Common myeloid progenitor, CD34-positive (primary cell): ENCODE data around the gene DUS3L.

Experiments used
- CTCF ChIA-PET: fragments of 350-600 bp; sonication (Branson Sonifier 250); formaldehyde crosslinking; loops from one replicate; lab custom pipeline; 2021; ENCODE audit warnings: antibody characterized with exemption; lab: Charles Lee
- POLR2A ChIA-PET: fragments of 350-600 bp; sonication (Branson Sonifier 250); formaldehyde crosslinking; loops from one replicate; lab custom pipeline; 2021; ENCODE audit warnings: antibody characterized with exemption; lab: Charles Lee
- DNase-seq, 3 donors: peaks; one replicate each; pipeline versions ENCODE4 v3.0.0 to v3.0.0-alpha.2; 2013
- H3K27ac ChIP-seq, 2 experiments: 1 replicate in 1 of 2; 2 replicates in 1 of 2; pipeline ENCODE4 v1.7.0; 2013; ENCODE audit warnings: inconsistent platforms in 2 of 2, low read length in 2 of 2, mild to moderate bottlenecking in 2 of 2, low read depth in 1 of 2, moderate library complexity in 1 of 2; ENCODE audit not compliant: severe bottlenecking in 2 of 2, insufficient read depth in 1 of 2, poor library complexity in 1 of 2
- H3K27me3 ChIP-seq, 5 experiments: replicated peaks in 2 of 5; 1 replicate in 3 of 5; 2 replicates in 2 of 5; pipeline versions ENCODE4 v1.6.1 to v1.7.0; 2013; ENCODE audit warnings: low read length in 4 of 5, mild to moderate bottlenecking in 2 of 5, moderate library complexity in 2 of 5, inconsistent platforms in 1 of 5; ENCODE audit not compliant: insufficient read depth in 5 of 5, control insufficient read depth in 4 of 5
- H3K36me3 ChIP-seq, 4 experiments: 1 replicate in 2 of 4; 2 replicates in 2 of 4; pipeline versions ENCODE4 v1.6.1 to v1.7.0; 2013; ENCODE audit warnings: low read length in 3 of 4, control low read depth in 1 of 4, mild to moderate bottlenecking in 1 of 4; ENCODE audit not compliant: control insufficient read depth in 4 of 4, insufficient read depth in 4 of 4
- H3K4me1 ChIP-seq, 4 experiments: 1 replicate in 3 of 4; 2 replicates in 1 of 4; pipeline versions ENCODE4 v1.6.1 to v1.7.1; 2013; ENCODE audit warnings: low read length in 3 of 4, mild to moderate bottlenecking in 3 of 4, control low read depth in 1 of 4, inconsistent platforms in 1 of 4, moderate library complexity in 1 of 4; ENCODE audit not compliant: control insufficient read depth in 4 of 4, insufficient read depth in 4 of 4; ENCODE audit errors: control extremely low read depth in 1 of 4
- H3K4me3 ChIP-seq, 7 experiments: 1 replicate in 4 of 7; 2 replicates in 3 of 7; pipeline versions ENCODE4 v1.5.1 to v1.7.0; 2013; ENCODE audit warnings: mild to moderate bottlenecking in 7 of 7, low read length in 6 of 7, moderate library complexity in 6 of 7, inconsistent platforms in 2 of 7, low read depth in 2 of 7, control low read depth in 1 of 7; ENCODE audit not compliant: insufficient read depth in 4 of 7, control insufficient read depth in 1 of 7; ENCODE audit errors: extremely low read depth in 1 of 7
- H3K9me3 ChIP-seq, 5 experiments: 1 replicate in 4 of 5; 2 replicates in 1 of 5; pipeline versions ENCODE4 v1.6.1 to v1.7.1; 2013; ENCODE audit warnings: low read length in 4 of 5, mild to moderate bottlenecking in 2 of 5, inconsistent platforms in 1 of 5, low read depth in 1 of 5, moderate library complexity in 1 of 5; ENCODE audit not compliant: control insufficient read depth in 4 of 5, insufficient read depth in 2 of 5; ENCODE audit errors: control extremely low read depth in 1 of 5
- WGBS: methylation state at CpG from one replicate; pipeline ENCODE4 v1.1.5; 2013; ENCODE audit not compliant: insufficient coverage; 5-methylcytosine and 5-hydroxymethylcytosine counted together

The DUS3L gene

DNA sequence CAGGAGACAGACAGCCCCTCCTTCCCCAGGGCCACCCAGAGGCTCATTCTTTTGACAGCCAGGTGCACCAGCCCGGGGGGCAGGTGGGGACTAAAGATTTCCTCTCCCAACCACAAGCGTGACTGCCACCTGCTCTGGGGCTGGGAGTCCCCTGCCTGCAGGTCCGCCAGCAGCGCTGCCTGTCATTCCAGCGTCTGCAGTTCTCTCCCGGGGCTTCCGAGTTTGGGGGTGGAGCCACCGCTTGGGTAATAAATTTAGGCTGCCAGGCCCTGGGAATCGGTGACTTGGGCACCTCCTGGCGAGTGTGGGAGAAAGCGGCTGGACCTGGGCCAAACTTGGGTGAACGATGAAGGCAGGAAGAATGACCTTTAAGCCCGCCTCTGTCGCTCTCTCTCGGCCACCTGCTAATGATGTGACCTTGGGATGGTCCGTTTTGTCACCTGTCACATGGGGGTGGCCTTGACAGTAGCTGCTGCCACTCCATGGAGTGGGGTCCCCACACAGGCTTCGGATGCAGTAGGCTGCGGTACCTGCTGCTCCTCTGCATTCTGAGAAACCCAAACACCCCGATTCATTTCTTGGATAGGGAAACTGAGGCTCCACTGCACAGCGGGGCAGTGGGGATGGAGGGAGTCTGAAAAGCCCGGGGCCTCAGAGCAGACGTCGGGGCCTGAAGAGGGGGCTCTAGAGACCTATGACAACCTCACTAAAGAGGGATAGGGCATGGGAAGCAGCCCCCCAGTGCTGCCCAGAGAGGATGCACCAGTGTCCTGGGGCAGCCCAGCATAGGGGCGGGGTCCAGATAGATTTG, 35.8 kb upstream of the DUS3L start:
- CTCF ChIA-PET: interaction anchor here (0.7 to 5.3 kb wide), 4 partner anchors 20 to 106 kb away, joined by 3 to 30 read pairs (median 4); partner anchors contain the start of genes CATSPERD and NRTN
- no peaks in the 10 kb centered on the region for H3K9me3 ChIP-seq
- H3K27ac ChIP-seq: peak overlapping the region in 1 of 2 experiments; percentile 85
- no peaks in the 10 kb centered on the region for H3K36me3 ChIP-seq
- H3K4me1 ChIP-seq: peaks cover 0 to 31% (median 29%) of the 10 kb centered on the region in 4 experiments
- POLR2A ChIA-PET: interaction anchor here (2.5 kb wide), 1 partner anchor 78 kb away, joined by 10 read pairs; the partner anchor contains the start of gene VMAC
- peak overlapping the region in 5 of 7 experiments; percentile 61 to 93 (median 76) for H3K4me3 ChIP-seq
- no peaks in the 10 kb centered on the region for H3K27me3 ChIP-seq
- peak; percentile 86 to 93 (median 91) for DNase-seq
- WGBS: 11% methylated on average over 22 of the region's 24 CpGs

DNA sequence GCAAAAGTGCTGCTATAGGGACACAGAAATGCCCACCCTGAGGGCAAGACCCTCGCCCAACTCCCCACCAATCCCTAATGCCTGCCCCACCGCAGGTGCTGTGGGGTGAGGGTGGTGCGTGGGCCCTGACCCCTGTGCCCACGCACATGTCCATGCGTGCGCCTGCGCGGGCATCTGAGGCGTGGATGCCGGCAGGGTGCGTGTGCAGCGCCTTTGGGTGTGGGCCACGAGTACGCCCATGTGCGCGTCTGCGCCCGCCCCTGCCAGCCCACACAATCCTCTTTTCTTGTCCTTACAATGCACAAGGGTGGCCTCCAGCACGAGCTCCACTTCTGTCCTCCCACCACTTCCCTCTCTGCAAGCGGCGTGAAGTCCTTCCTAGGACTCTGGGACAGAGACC, 34.2 kb upstream of the DUS3L start:
- POLR2A ChIA-PET: interaction anchor here (0.7 kb wide), 1 partner anchor 64 kb away, joined by 3 read pairs; no protein-coding TSS in a partner anchor

DNA sequence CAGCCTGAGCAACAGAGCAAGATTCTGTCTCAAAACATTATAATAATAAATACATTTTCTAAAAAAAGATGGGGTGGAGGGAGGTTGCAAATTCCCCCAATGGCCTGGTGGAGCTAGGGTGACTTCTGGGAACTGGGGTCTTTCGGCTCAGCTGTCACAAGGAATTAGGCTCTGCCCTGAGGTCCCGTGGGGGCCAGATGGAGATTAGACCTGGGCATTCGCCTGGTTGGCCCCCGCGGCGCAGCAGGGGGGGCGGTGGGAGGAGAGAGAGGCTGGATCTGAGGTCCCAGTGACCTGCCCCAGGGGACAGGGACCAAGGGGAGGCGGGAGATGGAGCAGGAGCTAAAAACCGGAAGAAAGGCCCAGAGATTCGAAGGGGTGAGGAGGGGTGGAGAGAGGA, 33.8 kb upstream of the DUS3L start:
- Histone ChIP-seq H3K36me3 (no peaks in the 10 kb centered on the region), H3K4me3 (no peak overlapping the region), H3K27ac (no peak overlapping the region), H3K4me1 (peaks cover 0 to 30% (median 29%) of the 10 kb centered on the region in 4 experiments), H3K9me3 (no peaks in the 10 kb centered on the region), H3K27me3 (no peaks in the 10 kb centered on the region)
- no peak for DNase-seq
- ChIA-PET CTCF (interaction anchor here (1.0 to 5.3 kb wide), 3 partner anchors 11 to 21 kb away, joined by 3 to 30 read pairs (median 5); partner anchors contain the start of gene NRTN), POLR2A (interaction anchor here (0.7 kb wide), 1 partner anchor 65 kb away, joined by 3 read pairs; no protein-coding TSS in a partner anchor)
- WGBS: 100% methylated on average over 4 of the region's 10 CpGs

More for the DNA sequence above, 34.2 kb upstream of the DUS3L start:
- Histone ChIP-seq H3K4me1 (peaks cover 0 to 31% (median 29%) of the 10 kb centered on the region in 4 experiments), H3K27me3 (no peaks in the 10 kb centered on the region), H3K36me3 (no peaks in the 10 kb centered on the region), H3K27ac (no peak overlapping the region), H3K9me3 (no peaks in the 10 kb centered on the region), H3K4me3 (no peak overlapping the region)
- peak in 1 of 3 donors; percentile 17 for DNase-seq
- 95% methylated on average over 21 of the region's 21 CpGs for WGBS
- CTCF ChIA-PET: interaction anchor here (1.0 to 5.3 kb wide), 3 partner anchors 11 to 21 kb away, joined by 3 to 30 read pairs (median 5); partner anchors contain the start of gene NRTN

DNA sequence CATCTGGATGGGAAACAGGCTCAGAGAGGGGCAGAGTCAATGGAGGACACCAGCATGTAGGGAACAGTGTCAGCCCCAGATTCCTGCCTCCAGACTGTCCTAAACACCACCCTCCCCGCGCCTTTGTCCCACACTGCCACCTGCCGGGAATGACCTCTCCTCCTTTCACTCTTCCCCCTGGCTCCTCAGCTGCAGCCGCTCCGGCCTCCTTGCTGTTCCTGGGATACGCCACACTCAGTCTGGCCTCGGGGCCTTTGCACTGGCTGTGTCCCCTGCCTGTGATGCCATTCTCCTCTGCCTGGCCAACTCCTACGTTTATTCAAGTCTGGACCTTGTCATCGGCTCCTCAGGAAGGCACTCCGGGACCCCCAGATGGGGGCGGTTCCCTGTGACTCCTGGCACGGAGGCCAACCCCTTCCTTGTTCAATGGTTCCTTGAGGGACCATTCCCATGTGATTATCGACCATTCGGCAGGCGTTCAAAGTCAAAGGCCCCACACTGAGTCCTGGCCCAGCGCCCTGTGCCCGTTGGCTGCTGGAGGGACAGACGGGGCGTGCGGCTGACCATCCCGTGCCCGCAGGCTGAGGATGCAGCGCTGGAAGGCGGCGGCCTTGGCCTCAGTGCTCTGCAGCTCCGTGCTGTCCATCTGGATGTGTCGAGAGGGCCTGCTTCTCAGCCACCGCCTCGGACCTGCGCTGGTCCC, 32.8 kb upstream of the DUS3L start:
- H3K4me1 ChIP-seq: peaks cover 0 to 20% (median 19%) of the 10 kb centered on the region in 4 experiments
- ChIA-PET CTCF (interaction anchor here (1.2 to 5.3 kb wide), 3 partner anchors 17 to 20 kb away, joined by 4 to 30 read pairs (median 6); partner anchors contain the start of gene NRTN), POLR2A (interaction anchor here (0.6 kb wide), 1 partner anchor 95 kb away, joined by 3 read pairs; no protein-coding TSS in a partner anchor)
- H3K27me3 ChIP-seq: no peaks in the 10 kb centered on the region
- H3K36me3 ChIP-seq: no peaks in the 10 kb centered on the region
- no peak overlapping the region for H3K27ac ChIP-seq
- DNase-seq: no peak
- WGBS: 93% methylated on average over 28 of the region's 30 CpGs
- H3K9me3 ChIP-seq: no peaks in the 10 kb centered on the region
- H3K4me3 ChIP-seq: no peak overlapping the region

DNA sequence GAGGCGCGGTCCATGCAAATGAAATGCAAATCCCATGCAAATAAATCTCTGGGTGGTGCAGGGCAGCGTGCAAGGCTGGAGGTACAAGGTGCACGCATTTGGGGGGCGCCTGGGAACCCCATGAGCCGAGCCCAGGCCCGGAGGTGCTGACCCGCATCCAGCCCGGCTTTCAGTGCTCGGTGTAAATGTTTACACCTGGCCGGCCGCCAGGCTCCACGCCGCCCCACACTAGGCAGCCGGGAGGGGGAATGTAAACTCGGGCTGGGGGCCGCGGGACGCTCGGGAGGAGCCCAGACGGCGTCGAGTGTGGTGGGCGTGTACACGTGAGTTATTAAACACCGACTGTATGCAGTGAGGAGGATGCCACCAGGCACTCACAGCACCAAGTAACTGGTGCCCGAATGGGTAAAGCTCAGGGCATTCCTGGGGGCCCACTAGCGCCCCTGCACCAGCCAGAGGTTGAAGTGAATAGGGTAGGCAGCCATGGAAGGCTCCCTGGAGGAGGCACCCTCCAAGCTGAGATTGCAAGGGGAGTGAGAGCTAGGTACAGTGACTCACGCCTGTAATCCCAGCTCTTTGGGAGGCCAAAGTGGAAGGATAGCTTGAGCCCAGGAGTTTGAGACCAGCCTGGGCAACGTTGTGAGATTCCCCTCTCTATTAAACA, 31.4 kb upstream of the DUS3L start:
- WGBS: 86% methylated on average over 24 of the region's 30 CpGs
- CTCF ChIA-PET: interaction anchor here (0.7 to 1.9 kb wide), 5 partner anchors 13 to 48 kb away, joined by 3 to 7 read pairs (median 4); no protein-coding TSS in a partner anchor
- no peak overlapping the region for H3K27ac ChIP-seq
- H3K27me3 ChIP-seq: peaks cover 0 to 2% (median 0%) of the 10 kb centered on the region in 5 experiments
- H3K4me3 ChIP-seq: no peak overlapping the region
- H3K4me1 ChIP-seq: peaks cover 0 to 13% (median 12%) of the 10 kb centered on the region in 4 experiments
- POLR2A ChIA-PET: no interaction called here
- no peaks in the 10 kb centered on the region for H3K9me3 ChIP-seq
- DNase-seq: no peak
- H3K36me3 ChIP-seq: no peaks in the 10 kb centered on the region

DNA sequence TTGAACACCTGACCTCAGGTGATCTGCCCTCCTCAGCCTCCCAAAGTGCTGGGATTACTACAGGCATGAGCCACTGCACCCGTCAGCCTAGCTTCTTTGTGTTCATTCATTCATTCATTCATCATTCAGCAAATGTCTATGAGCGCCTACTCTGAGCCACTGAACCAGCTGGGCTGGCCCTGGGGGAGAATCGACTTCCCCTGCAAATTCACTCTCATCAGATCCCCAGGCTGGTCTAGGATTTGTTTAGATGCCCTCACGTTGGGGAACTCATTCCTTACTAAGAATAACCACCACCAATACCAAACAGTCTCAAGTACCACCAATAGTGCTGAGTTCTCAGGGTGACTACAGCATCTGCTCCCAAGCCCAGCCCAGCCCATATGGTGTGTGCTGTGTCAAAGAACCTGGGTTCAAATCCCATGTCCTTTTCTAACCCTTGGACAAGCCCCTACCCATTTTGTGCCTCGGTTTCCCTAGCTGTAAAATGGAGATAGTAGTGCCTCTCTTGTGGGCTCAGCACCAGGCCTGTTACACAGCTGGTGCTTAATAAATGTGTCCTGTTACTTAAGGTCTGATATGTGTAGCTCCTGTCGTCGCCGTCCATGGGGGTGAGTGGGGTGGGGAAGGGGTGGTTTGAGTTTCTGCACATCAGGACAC, 30.7 kb upstream of the DUS3L start:
- Histone ChIP-seq H3K27ac (no peak overlapping the region), H3K27me3 (peaks cover 0 to 2% (median 0%) of the 10 kb centered on the region in 5 experiments), H3K4me3 (no peak overlapping the region), H3K36me3 (no peaks in the 10 kb centered on the region), H3K9me3 (no peaks in the 10 kb centered on the region), H3K4me1 (peaks cover 0 to 6% (median 6%) of the 10 kb centered on the region in 4 experiments)
- WGBS: 70% methylated on average over 5 of the region's 8 CpGs
- DNase-seq: no peak
- ChIA-PET CTCF (interaction anchor here (0.7 to 1.9 kb wide), 4 partner anchors 15 to 48 kb away, joined by 3 to 7 read pairs (median 4); no protein-coding TSS in a partner anchor), POLR2A (no interaction called here)
